Stomach (tissue), 4 donors: ENCODE results near the gene ANKRD12.

ENCODE experiments used
- POLR2A ChIP-seq, 4 donors: fragments of 450-650 bp; IDR thresholded peaks; one replicate each; pipeline ENCODE4 v1.6.1; 2016; ENCODE audit warnings: antibody characterized with exemption in 4 of 4, control low read depth in 2 of 4, mild to moderate bottlenecking in 1 of 4, moderate library complexity in 1 of 4
- POLR2AphosphoS5 ChIP-seq, 3 donors: sonication (generic); formaldehyde crosslinking; IDR thresholded peaks; one replicate each; pipeline ENCODE4 v1.6.1; 2016; ENCODE audit warnings: antibody characterized with exemption in 3 of 3
- TF ChIP-seq, protein P1 (sequence below), 7 experiments: fragments of 450-650 bp in 4 of 7; fragments of 200-600 bp in 3 of 7; sonication (generic) in 3 of 7; IDR thresholded peaks; one replicate each; pipeline ENCODE4 v1.5.1; 2016 to 2019; ENCODE audit warnings: antibody characterized with exemption in 7 of 7, control low read depth in 2 of 7, mild to moderate bottlenecking in 1 of 7

DNA sequence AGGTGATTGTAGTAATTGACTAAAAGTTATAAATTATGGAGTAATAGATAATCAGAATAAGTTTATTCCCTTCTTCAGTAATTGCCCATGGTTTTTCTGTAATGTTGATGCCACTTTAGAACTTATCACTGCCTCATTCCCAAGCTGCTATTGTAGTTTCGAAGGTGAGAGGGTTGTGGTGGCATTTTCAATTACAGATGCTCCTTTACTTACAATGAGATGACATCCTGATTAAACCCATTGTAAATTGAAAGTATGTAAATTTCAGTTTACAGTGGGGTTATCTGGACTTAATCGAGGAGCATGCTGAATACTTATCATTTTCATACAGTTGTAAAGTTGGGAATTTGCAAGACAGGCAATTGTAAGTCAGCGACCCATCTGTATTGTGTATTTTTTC is 31.2 kb upstream of the ANKRD12 start:
- TF ChIP-seq, protein P1, sequence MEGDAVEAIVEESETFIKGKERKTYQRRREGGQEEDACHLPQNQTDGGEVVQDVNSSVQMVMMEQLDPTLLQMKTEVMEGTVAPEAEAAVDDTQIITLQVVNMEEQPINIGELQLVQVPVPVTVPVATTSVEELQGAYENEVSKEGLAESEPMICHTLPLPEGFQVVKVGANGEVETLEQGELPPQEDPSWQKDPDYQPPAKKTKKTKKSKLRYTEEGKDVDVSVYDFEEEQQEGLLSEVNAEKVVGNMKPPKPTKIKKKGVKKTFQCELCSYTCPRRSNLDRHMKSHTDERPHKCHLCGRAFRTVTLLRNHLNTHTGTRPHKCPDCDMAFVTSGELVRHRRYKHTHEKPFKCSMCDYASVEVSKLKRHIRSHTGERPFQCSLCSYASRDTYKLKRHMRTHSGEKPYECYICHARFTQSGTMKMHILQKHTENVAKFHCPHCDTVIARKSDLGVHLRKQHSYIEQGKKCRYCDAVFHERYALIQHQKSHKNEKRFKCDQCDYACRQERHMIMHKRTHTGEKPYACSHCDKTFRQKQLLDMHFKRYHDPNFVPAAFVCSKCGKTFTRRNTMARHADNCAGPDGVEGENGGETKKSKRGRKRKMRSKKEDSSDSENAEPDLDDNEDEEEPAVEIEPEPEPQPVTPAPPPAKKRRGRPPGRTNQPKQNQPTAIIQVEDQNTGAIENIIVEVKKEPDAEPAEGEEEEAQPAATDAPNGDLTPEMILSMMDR (IDR thresholded peaks at IDR 0.05), result no peak
- TF ChIP-seq POLR2A (IDR thresholded peaks at IDR 0.05), result no peak
- no peak for TF ChIP-seq POLR2AphosphoS5 (IDR thresholded peaks at IDR 0.05)
